Measurements from ENCODE around the gene FCSK.

DNA sequence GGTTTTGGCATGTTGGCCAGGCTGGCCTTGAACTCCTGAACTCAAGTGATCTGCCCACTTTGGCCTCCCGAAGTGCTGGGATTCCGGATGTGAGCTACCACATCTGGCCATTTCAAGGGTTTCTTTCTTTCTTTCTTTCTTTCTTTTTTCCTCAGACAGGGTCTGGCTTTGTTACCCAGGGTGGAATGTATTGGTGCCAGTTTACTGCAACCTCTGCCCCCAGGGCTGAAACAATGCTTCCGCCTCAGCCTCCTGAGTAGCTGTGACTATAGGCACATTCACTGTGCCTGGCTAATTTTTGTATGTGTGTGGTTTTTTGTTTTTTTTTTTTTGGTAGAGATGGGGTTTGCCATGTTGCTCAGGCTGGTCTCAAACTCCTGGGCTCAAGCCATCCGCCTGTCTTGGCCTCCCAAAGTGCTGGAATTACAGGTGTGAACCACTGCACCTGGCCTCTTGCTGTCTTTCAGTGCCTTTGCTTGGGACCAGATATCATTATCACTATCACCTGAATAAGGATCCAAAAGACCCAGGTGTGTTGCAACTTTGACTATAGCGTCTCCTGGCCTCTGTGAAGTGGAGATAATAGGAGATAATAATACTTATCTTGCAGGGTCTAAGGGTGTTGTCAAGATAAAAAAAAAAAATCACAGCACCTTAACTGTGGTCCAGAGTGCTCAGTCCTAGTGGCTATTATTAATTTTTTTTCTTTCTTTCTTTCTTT is 3.2 kb downstream of the FCSK start:
- TF ChIP-seq, protein P1, sequence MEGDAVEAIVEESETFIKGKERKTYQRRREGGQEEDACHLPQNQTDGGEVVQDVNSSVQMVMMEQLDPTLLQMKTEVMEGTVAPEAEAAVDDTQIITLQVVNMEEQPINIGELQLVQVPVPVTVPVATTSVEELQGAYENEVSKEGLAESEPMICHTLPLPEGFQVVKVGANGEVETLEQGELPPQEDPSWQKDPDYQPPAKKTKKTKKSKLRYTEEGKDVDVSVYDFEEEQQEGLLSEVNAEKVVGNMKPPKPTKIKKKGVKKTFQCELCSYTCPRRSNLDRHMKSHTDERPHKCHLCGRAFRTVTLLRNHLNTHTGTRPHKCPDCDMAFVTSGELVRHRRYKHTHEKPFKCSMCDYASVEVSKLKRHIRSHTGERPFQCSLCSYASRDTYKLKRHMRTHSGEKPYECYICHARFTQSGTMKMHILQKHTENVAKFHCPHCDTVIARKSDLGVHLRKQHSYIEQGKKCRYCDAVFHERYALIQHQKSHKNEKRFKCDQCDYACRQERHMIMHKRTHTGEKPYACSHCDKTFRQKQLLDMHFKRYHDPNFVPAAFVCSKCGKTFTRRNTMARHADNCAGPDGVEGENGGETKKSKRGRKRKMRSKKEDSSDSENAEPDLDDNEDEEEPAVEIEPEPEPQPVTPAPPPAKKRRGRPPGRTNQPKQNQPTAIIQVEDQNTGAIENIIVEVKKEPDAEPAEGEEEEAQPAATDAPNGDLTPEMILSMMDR (IDR thresholded peaks at IDR 0.05; ENCODE audit: poor library complexity) = no peak
- no peak for TF ChIP-seq EZH2phosphoT487 (IDR thresholded peaks at IDR 0.05; ENCODE audit: low read depth, severe bottlenecking, unreplicated experiment)

All from hepatocyte (in vitro differentiated cells).